ENCODE measurements around the gene SST.

The SST gene

DNA sequence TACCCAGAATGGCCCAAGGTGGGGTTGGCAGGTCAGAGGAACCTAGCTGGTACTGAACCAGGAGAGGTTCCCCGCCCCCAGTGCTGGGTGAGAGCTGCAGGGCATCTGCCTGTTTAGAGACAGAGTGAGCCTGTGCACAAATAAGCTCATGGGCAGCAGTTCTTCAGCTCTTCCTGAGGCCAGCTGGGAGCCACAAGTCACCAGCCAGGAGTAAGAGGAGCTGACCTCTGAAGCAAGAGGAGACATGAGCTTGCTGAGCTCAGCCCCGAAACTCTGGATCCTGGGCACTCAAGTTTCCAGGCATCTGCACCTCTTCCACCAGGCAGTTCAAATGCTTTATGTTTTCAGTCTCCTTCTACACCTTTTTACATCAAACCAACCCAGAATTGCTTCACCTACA is 30.1 kb upstream of the SST start:
- H3K27me3 ChIP-seq (ENCODE audit: insufficient read depth, low read depth, severe bottlenecking), result peaks cover 32% of the 10 kb centered on the region
- H3K27ac ChIP-seq, result no peak overlapping the region
- no peak overlapping the region for H3K4me3 ChIP-seq (ENCODE audit: low read depth, low read length)
- TF ChIP-seq, protein P1, sequence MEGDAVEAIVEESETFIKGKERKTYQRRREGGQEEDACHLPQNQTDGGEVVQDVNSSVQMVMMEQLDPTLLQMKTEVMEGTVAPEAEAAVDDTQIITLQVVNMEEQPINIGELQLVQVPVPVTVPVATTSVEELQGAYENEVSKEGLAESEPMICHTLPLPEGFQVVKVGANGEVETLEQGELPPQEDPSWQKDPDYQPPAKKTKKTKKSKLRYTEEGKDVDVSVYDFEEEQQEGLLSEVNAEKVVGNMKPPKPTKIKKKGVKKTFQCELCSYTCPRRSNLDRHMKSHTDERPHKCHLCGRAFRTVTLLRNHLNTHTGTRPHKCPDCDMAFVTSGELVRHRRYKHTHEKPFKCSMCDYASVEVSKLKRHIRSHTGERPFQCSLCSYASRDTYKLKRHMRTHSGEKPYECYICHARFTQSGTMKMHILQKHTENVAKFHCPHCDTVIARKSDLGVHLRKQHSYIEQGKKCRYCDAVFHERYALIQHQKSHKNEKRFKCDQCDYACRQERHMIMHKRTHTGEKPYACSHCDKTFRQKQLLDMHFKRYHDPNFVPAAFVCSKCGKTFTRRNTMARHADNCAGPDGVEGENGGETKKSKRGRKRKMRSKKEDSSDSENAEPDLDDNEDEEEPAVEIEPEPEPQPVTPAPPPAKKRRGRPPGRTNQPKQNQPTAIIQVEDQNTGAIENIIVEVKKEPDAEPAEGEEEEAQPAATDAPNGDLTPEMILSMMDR (IDR thresholded peaks at IDR 0.05; ENCODE audit: low read depth, low read length), result no peak
- DNase-seq, result no peak
- H3K9me3 ChIP-seq (ENCODE audit: severe bottlenecking), result no peaks in the 10 kb centered on the region
- no peaks in the 10 kb centered on the region for H3K36me3 ChIP-seq

DNA sequence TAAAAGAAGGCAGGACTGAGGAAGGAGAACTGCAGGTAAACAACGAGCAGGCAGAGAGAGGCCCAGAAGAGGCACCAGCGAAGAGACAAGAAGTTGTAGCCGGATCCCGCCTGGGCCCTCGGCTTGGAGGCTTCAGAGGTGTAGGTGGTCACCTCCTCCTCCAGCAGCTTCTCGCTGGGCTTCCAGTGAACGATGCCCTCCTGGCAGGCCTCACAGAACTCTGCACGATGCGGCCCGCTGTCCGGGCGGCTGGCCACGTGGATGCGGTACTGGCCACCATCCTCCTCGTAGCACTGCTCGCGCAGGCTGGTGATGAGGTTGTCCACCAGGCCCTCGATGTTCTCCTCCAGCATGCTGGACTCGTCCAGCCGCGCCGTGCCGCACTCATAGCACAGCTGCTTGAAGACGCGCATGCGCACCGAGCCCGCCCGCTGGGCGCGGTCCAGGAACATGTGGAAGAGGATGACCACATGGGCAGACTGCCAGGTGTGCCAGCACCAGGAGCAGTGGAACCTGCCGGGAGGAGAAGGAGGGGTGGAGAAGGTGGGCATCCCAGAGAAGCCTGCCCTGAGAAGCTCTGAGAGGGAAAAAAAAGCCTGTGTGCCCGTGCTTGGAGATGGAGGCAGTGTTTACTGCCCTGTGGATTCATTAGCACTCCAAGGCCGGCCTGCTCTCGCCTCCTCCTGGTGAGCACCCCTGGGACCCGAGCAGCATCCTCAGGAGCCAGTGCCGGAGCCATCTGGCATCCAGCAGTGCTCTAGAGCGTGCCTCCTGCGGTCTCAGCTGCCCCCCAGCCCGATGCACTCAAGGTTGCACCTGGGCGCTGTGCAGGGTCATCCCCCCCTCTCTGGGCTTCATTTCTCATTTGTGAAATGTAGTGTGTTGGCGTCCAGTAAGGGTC is 28.6 kb upstream of the SST start:
- Histone ChIP-seq H3K36me3 (no peaks in the 10 kb centered on the region), H3K4me3 (ENCODE audit: low read depth, low read length) (no peak overlapping the region), H3K27me3 (ENCODE audit: insufficient read depth, low read depth, severe bottlenecking) (peaks cover 34% of the 10 kb centered on the region), H3K9me3 (ENCODE audit: severe bottlenecking) (no peaks in the 10 kb centered on the region), H3K27ac (no peak overlapping the region)
- TF ChIP-seq, protein P1 (IDR thresholded peaks at IDR 0.05; ENCODE audit: low read depth, low read length), result no peak
- DNase-seq, result no peak

DNA sequence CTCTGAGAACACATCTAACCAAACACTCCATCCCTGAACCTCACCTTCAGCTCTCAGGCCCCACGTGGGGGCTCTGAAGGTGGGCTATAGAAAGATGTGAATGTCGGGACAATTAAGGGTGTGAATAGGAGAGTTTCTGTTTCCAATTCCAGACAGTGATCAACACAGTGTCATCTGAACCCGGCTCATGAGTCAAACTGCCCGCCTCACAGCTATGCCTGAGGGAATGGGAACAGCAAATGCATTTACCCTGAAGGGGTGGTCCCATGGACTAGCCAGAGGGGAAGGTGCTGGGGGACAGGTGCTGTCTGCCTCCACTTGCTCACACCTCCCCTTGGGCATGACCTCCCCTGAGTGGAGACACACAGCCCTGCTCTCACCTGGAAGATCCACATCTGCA is 25.8 kb upstream of the SST start:
- no peak overlapping the region for H3K4me3 ChIP-seq (ENCODE audit: low read depth, low read length)
- no peaks in the 10 kb centered on the region for H3K36me3 ChIP-seq
- no peak overlapping the region for H3K27ac ChIP-seq
- TF ChIP-seq, protein P1 (IDR thresholded peaks at IDR 0.05; ENCODE audit: low read depth, low read length), result no peak
- no peak for DNase-seq
- no peaks in the 10 kb centered on the region for H3K9me3 ChIP-seq (ENCODE audit: severe bottlenecking)
- peaks cover 46% of the 10 kb centered on the region for H3K27me3 ChIP-seq (ENCODE audit: insufficient read depth, low read depth, severe bottlenecking)

DNA sequence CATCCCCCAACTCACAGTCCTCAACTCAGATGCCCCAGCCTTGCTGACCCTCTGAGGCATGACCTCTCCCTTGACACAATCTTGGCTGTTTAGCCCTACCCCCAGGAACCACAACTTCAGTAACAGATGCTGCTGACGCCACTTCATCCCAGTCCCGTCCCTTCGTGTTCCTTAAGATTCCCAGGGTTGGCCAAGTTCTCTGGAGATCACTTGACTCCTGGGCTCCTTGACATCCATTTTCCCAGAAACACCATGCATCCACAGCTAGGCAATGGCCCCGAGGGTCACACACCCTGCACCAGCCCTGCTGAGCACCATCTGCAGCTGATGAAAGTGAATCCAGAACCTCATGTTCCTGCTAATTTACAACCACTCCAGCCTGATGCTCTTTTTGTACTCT is 25.3 kb upstream of the SST start:
- H3K9me3 ChIP-seq (ENCODE audit: severe bottlenecking), result no peaks in the 10 kb centered on the region
- DNase-seq, result no peak
- peaks cover 46% of the 10 kb centered on the region for H3K27me3 ChIP-seq (ENCODE audit: insufficient read depth, low read depth, severe bottlenecking)
- no peak overlapping the region for H3K4me3 ChIP-seq (ENCODE audit: low read depth, low read length)
- no peaks in the 10 kb centered on the region for H3K36me3 ChIP-seq
- no peak overlapping the region for H3K27ac ChIP-seq
- TF ChIP-seq, protein P1 (IDR thresholded peaks at IDR 0.05; ENCODE audit: low read depth, low read length), result no peak

DNA sequence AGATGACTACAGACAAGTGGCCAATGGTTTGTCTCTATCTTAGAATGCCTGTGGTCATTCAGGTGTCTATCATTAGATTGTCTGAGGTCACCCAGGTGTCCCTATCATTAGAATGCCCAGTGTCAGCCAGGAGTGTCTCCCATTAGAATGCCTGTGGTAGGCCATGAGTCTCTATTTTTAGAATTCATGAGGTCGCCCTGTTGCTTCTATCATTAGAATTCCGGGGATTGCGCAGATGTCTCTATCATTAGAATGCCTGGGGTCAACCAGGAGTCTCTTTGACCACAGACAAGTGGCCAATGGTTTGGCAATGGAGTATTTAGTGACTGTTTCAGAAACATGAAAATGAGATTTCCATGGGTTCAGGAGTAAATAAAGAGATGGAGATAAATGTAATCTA is 24.6 kb upstream of the SST start:
- Histone ChIP-seq H3K9me3 (ENCODE audit: severe bottlenecking) (no peaks in the 10 kb centered on the region), H3K36me3 (no peaks in the 10 kb centered on the region), H3K27ac (no peak overlapping the region), H3K27me3 (ENCODE audit: insufficient read depth, low read depth, severe bottlenecking) (peaks cover 50% of the 10 kb centered on the region), H3K4me3 (ENCODE audit: low read depth, low read length) (no peak overlapping the region)
- TF ChIP-seq, protein P1 (IDR thresholded peaks at IDR 0.05; ENCODE audit: low read depth, low read length), result no peak
- DNase-seq, result no peak
